ENCODE results near the gene LRRC75A.
A peak's percentile ranks its signal among the peaks of the same experiment; 100 is the strongest.

Gene LRRC75A

DNA sequence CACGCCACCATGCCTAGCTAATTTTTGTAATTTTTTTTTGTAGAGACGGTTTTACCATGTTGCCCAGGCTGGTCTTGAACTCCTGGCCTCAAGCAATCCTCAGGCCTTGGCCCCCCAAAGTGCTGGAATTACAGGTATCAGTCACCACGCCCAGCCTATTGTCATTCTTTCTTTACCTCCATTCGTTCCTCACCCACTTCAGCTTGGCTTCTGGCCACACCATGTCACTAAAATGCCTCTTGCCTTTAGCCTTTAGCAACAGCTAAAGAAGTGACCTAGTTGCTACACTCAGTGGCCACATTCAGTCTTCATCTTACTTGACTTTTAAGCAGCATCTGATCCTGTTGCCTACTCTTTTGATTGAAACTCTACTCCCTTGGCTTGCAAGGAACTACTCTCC, 3.6 kb upstream of the LRRC75A start:
- DNase-seq (ENCODE audit: extremely low read depth, low read depth): no peak
- H3K4me3 ChIP-seq (replicated peaks; ENCODE audit: low read depth, low read length): no peak overlapping the region
- TF ChIP-seq, protein P1, sequence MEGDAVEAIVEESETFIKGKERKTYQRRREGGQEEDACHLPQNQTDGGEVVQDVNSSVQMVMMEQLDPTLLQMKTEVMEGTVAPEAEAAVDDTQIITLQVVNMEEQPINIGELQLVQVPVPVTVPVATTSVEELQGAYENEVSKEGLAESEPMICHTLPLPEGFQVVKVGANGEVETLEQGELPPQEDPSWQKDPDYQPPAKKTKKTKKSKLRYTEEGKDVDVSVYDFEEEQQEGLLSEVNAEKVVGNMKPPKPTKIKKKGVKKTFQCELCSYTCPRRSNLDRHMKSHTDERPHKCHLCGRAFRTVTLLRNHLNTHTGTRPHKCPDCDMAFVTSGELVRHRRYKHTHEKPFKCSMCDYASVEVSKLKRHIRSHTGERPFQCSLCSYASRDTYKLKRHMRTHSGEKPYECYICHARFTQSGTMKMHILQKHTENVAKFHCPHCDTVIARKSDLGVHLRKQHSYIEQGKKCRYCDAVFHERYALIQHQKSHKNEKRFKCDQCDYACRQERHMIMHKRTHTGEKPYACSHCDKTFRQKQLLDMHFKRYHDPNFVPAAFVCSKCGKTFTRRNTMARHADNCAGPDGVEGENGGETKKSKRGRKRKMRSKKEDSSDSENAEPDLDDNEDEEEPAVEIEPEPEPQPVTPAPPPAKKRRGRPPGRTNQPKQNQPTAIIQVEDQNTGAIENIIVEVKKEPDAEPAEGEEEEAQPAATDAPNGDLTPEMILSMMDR (IDR thresholded peaks at IDR 0.05; ENCODE audit: low read depth, low read length, missing control alignments): no peak

DNA sequence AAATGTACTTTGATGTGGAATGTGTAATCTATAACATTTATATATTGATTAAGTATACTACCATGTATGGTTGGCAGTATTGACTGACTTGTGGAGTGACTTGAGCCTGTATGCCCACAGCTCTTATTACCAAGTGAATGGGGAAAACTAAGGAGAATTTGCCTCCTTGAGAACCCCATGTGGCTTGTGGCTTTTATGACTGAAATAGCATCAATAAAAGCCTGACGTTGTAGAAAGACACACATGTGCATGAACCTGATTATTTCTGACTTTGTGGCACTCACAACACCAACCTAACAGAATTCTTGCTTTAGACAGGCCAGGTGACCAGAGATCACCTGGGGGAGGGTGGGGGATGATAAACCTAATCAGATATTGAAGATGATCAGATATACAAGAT, 2.1 kb upstream of the LRRC75A start:
- H3K4me3 ChIP-seq (replicated peaks; ENCODE audit: low read depth, low read length): no peak overlapping the region
- TF ChIP-seq, protein P1 (IDR thresholded peaks at IDR 0.05; ENCODE audit: low read depth, low read length, missing control alignments): no peak
- no peak for DNase-seq (ENCODE audit: extremely low read depth, low read depth)

DNA sequence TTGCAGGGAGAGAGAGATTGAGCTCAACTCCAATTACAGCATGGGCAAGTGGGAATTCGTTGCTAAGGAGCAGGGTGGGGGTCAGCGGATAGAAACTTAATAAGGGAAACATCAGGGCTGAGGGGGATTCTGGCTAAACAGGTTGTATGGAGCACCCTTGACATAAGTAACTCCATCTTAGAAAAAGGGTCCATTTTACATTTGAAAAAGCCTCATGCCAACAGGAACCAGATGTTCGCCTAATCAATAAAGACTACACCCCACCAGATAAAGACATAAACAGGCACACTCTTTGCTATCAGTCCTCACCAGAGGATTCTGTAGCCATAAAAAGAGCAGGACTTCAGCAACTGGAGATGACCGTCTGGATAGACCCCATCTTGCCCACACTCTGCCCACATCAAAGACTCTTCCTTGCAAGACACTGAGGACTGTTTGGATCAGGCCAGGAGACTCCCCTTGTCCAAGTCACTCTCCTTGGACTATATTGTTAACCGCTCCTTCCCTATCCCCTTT, 1.6 kb upstream of the LRRC75A start:
- TF ChIP-seq, protein P1 (IDR thresholded peaks at IDR 0.05; ENCODE audit: low read depth, low read length, missing control alignments): no peak
- H3K4me3 ChIP-seq (replicated peaks; ENCODE audit: low read depth, low read length): no peak overlapping the region

DNA sequence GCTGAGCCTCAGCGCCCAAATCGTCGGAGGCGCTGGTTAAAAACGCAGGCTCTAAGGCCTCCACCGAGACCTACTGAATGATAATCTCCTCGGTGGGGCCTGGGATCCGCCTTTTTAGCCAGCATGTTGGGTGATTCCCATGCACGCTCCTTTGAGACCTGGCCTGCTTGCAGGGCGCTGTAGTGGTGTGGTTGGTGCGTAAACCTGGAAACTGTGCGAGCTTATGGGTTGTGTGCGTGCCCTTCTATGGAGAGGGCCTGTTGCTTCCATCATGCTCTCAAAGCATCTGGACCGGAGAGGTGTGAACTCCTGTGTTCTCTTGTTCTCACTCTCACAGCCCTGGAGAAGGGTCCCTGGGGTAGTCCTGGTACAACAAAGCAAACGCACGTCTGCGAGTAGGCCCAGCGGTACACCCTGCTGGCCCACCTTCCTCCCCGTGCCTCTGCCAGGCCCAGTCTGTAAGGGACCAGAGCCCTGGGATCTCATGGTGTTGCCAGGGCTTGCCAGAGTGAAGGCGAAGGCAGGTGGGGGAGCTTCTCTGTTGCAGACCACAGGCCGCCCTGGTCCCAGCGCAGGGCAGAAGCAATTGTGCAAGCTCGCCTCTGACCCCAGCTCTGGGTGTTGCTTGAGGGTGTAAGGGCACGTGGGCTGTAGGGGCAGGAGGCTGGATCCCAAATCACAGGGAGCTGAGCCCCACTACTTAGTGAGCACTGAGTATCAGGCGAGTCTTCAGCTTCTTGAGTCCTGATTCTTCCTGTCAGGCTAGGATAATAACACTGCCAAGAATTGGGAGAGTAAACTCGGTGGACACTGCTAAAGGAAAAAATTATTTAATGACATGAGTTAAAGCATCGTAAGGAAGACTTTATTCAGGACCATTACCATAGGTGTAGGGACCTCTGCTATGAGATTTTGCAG, 879 bp upstream of the LRRC75A start:
- H3K4me3 ChIP-seq (replicated peaks; ENCODE audit: low read depth, low read length): peak overlapping the region; percentile 33
- TF ChIP-seq, protein P1 (IDR thresholded peaks at IDR 0.05; ENCODE audit: low read depth, low read length, missing control alignments): no peak

More for the DNA sequence above, 1.6 kb upstream of the LRRC75A start:
- no peak for DNase-seq (ENCODE audit: extremely low read depth, low read depth)

DNA sequence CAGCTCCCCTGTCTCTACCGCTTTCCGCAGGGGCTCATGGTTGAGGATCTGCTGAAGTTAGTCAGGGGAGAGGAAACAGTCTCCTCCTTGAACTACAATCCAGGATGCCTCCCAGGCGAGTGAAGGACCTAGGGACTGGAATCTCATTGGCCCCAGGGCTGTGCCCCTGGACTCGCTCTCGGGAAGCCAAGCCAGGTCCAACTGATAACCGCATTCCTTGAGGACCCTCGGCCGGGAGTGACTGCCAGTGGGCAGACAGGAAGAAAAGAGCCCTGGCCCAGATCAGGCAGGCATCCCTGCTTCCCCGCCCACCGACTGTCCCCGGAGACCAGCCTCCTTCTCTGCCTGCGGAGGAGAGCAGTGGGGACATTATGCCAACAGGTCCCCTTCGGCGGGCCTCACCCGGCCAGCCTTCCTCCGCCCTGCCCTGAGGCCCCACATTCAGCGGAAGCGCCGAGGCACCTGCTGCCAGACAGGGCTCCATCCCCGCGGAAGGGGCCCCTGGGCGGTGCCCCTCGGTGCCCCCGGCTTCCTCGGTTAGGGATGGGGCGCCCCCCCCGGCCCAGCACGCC, 776 bp downstream of the LRRC75A start:
- peak overlapping the region; percentile 26; the same call in 1 of the 2 replicates for H3K4me3 ChIP-seq (replicated peaks; ENCODE audit: low read depth, low read length)
- DNase-seq (ENCODE audit: extremely low read depth, low read depth): no peak

More for the DNA sequence above, 879 bp upstream of the LRRC75A start:
- DNase-seq (ENCODE audit: extremely low read depth, low read depth): no peak

DNA sequence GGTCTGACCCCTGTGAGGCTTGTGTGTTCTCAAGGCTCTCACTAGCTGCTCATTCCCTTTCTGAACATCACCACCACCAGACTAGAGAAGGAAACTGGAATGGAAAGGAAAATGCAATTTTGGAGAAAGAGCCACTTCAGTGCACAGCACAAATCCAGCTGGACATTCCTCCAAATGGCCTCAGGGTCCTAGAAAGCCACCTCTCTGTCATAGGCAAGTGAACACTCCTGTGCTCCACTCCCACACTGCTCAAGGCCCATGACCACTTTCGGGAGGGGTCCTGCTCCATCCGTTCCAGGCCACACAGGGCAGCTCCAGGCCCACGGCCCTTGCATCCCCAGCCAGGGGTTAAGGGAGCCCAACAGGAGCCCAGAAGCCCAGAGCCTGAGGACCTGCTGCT, 2.6 kb downstream of the LRRC75A start:
- no peak for DNase-seq (ENCODE audit: extremely low read depth, low read depth)
- no peak overlapping the region for H3K4me3 ChIP-seq (replicated peaks; ENCODE audit: low read depth, low read length)
- TF ChIP-seq, protein P1 (IDR thresholded peaks at IDR 0.05; ENCODE audit: low read depth, low read length, missing control alignments): no peak

More for the DNA sequence above, 776 bp downstream of the LRRC75A start:
- TF ChIP-seq, protein P1 (IDR thresholded peaks at IDR 0.05; ENCODE audit: low read depth, low read length, missing control alignments): no peak

All from HFF-Myc (cell line).